Fibroblast of lung (primary cell): ENCODE data around the gene SLC6A16.
A peak's percentile ranks its signal among the peaks of the same experiment; 100 is the strongest.

ENCODE experiments used
- CTCF ChIP-seq, 2 donors: IDR thresholded peaks in 1 of 2; conservative IDR thresholded peaks in 1 of 2; 1 replicate in 1 of 2; 2 replicates in 1 of 2; pipeline ENCODE4 v1.5.1; 2011 to 2012; ENCODE audit warnings: low read length in 2 of 2, control low read depth in 1 of 2, inconsistent platforms in 1 of 2, low read depth in 1 of 2, mild to moderate bottlenecking in 1 of 2
- EZH2 ChIP-seq: IDR thresholded peaks from 2 replicates; pipeline ENCODE4 v1.5.1; 2012; ENCODE audit warnings: low read length, control low read depth, mild to moderate bottlenecking; ENCODE audit errors: missing control alignments

- TF ChIP-seq CTCF (conservative IDR thresholded peaks at IDR 0.05 in 1 of 2, IDR thresholded peaks at IDR 0.05 in 1 of 2; ENCODE audit: low read depth in 1 of 2, low read length in 2 of 2) (peak; percentile 66 to 90), EZH2 (no peak)
Observed at GRCh38 chr19:49301165-49301865, 23.7 kb downstream of the SLC6A16 start.
